CD14-positive monocyte (primary cell): ENCODE results near the gene PLD1. TPM values are rescaled to one million over a fixed set of nuclear protein-coding genes. Genes with fewer than 3 reads are reported as not detected.

Experiments
- DNase-seq, 3 donors: peaks; one replicate each; pipeline ENCODE4 v3.0.0-alpha.2; 2011 to 2022
- H2AFZ ChIP-seq: 2 replicates; pipeline ENCODE4 v1.6.0; 2012; ENCODE audit warnings: mild to moderate bottlenecking, low read depth, low read length, inconsistent platforms; ENCODE audit not compliant: insufficient read depth, poor library complexity, severe bottlenecking
- H3K27ac ChIP-seq, 2 donors: 1 replicate in 1 of 2; 2 replicates in 1 of 2; pipeline ENCODE4 v1.5.1; 2012 to 2013; ENCODE audit warnings: low read length in 2 of 2, control low read depth in 1 of 2, inconsistent platforms in 1 of 2, low read depth in 1 of 2, mild to moderate bottlenecking in 1 of 2
- H3K27me3 ChIP-seq, 2 donors: one replicate each; pipeline versions ENCODE4 v1.6.0 to v1.6.1; 2011 to 2013; ENCODE audit warnings: low read length in 2 of 2; ENCODE audit not compliant: control insufficient read depth in 2 of 2, insufficient read depth in 2 of 2
- H3K36me3 ChIP-seq, 2 donors: replicated peaks in 1 of 2; 1 replicate in 1 of 2; 2 replicates in 1 of 2; pipeline versions ENCODE4 v1.5.1 to v1.6.1; 2012 to 2013; ENCODE audit warnings: low read length in 2 of 2, control low read depth in 1 of 2, inconsistent platforms in 1 of 2, mild to moderate bottlenecking in 1 of 2; ENCODE audit not compliant: insufficient read depth in 2 of 2, control insufficient read depth in 1 of 2
- H3K4me1 ChIP-seq, 2 donors: 1 replicate in 1 of 2; 2 replicates in 1 of 2; pipeline versions ENCODE4 v1.5.1 to v1.6.1; 2012 to 2013; ENCODE audit warnings: low read length in 2 of 2, control low read depth in 1 of 2, inconsistent platforms in 1 of 2, mild to moderate bottlenecking in 1 of 2, moderate library complexity in 1 of 2; ENCODE audit not compliant: insufficient read depth in 2 of 2, control insufficient read depth in 1 of 2
- H3K4me2 ChIP-seq: replicated peaks from 2 replicates; pipeline ENCODE3; 2012; ENCODE audit warnings: low read length, moderate library complexity, mild to moderate bottlenecking; ENCODE audit not compliant: poor library complexity, severe bottlenecking; ENCODE audit errors: extremely low read depth
- H3K4me3 ChIP-seq, 3 experiments: fragments of 200-600 bp in 1 of 3; sonication (generic) in 1 of 3; replicated peaks in 1 of 3; 1 replicate in 2 of 3; 2 replicates in 1 of 3; pipeline ENCODE4 v1.5.1; 2011 to 2013; ENCODE audit warnings: low read length in 3 of 3, mild to moderate bottlenecking in 3 of 3, control low read depth in 2 of 3, low read depth in 2 of 3, inconsistent platforms in 1 of 3, moderate library complexity in 1 of 3
- H3K79me2 ChIP-seq: 2 replicates; pipeline ENCODE4 v1.6.0; 2012; ENCODE audit warnings: mild to moderate bottlenecking, control low read depth, inconsistent platforms, low read length, moderate library complexity; ENCODE audit not compliant: insufficient read depth
- H3K9ac ChIP-seq: 2 replicates; pipeline ENCODE4 v1.6.0; 2017; ENCODE audit warnings: low read length, mild to moderate bottlenecking; ENCODE audit not compliant: insufficient read depth, poor library complexity, severe bottlenecking
- H3K9me3 ChIP-seq, 2 donors: replicated peaks in 1 of 2; 1 replicate in 1 of 2; 2 replicates in 1 of 2; pipeline versions ENCODE4 v1.5.1 to v1.6.1; 2012 to 2013; ENCODE audit warnings: low read length in 2 of 2, control low read depth in 1 of 2; ENCODE audit not compliant: control insufficient read depth in 1 of 2, insufficient read depth in 1 of 2
- H4K20me1 ChIP-seq: 2 replicates; pipeline ENCODE4 v1.6.0; 2012; ENCODE audit warnings: mild to moderate bottlenecking, low read length, control low read depth, moderate library complexity; ENCODE audit not compliant: insufficient read depth
- H3K27ac Mint-ChIP-seq, 7 donors: one replicate each; pipeline ENCODE4 v1.8.0; 2020; ENCODE audit warnings: mild to moderate bottlenecking in 7 of 7, mixed read lengths in 7 of 7, moderate library complexity in 6 of 7, inconsistent platforms in 2 of 7
- H3K27me3 Mint-ChIP-seq, 3 donors: one replicate each; pipeline ENCODE4 v1.8.0; 2021 to 2022; ENCODE audit warnings: low read depth in 3 of 3, mild to moderate bottlenecking in 3 of 3, mixed read lengths in 3 of 3, moderate library complexity in 3 of 3, inconsistent platforms in 1 of 3
- H3K36me3 Mint-ChIP-seq, 2 donors: one replicate each; pipeline ENCODE4 v1.8.0; 2020; ENCODE audit warnings: mixed read lengths in 2 of 2, inconsistent platforms in 1 of 2, mild to moderate bottlenecking in 1 of 2
- H3K4me1 Mint-ChIP-seq: one replicate; pipeline ENCODE4 v1.8.0; 2020; ENCODE audit warnings: mild to moderate bottlenecking, mixed read lengths
- H3K4me3 Mint-ChIP-seq, 2 donors: one replicate each; pipeline ENCODE4 v1.8.0; 2020; ENCODE audit warnings: mild to moderate bottlenecking in 2 of 2, mixed read lengths in 2 of 2, moderate library complexity in 1 of 2
- H3K9me3 Mint-ChIP-seq, 7 donors: one replicate each; pipeline ENCODE4 v1.8.0; 2020 to 2022; ENCODE audit warnings: mixed read lengths in 7 of 7, mild to moderate bottlenecking in 6 of 7, moderate library complexity in 6 of 7, inconsistent platforms in 2 of 7
- CTCF ChIP-seq: fragments of 200-600 bp; IDR thresholded peaks from one replicate; pipeline ENCODE4 v1.8.0; 2022; ENCODE audit warnings: antibody characterized with exemption, mild to moderate bottlenecking
- WGBS: methylation state at CpG from one replicate; pipeline ENCODE4 v1.1.5; 2013; ENCODE audit warnings: missing lambda C conversion rate; ENCODE audit not compliant: insufficient coverage; 5-methylcytosine and 5-hydroxymethylcytosine counted together
- intact Hi-C, 2 donors: fragments of 100-400 bp; cut with micrococcal nuclease; formaldehyde crosslinking; loops; one replicate each; pipeline versions ENCODE4 v1.15.0 to v1.15.1; 2023
- polyA plus RNA-seq, 3 donors: library from polyadenylated mRNA; depleted of rRNA in 1 of 3; unstranded in 2 of 3; stranded (reverse) in 1 of 3; fragments of 300-500 nt in 2 of 3; fragments of >200 nt in 1 of 3; fragmentation: Illumina TruSeq in 2 of 3; gene quantifications; 1 replicate in 2 of 3; 2 replicates in 1 of 3; pipeline ENCODE4 v1.2.3, GENCODE V29; 2012 to 2021

PLD1 gene
- polyA plus RNA-seq, 3 donors: 5.1 to 7.9 (median 5.8) TPM

- H3K27me3 Mint-ChIP-seq: peaks cover 0 to 2% (median 0%) of the 10 kb centered on the region in 3 donors
- Histone ChIP-seq H3K36me3 (peaks cover 27 to 60% of the 10 kb centered on the region in 2 donors), H3K9me3 (peaks cover 4 to 6% of the 10 kb centered on the region in 2 donors), H3K9ac (no peak overlapping the region), H4K20me1 (no peaks in the 10 kb centered on the region), H3K79me2 (no peaks in the 10 kb centered on the region), H3K4me1 (no peaks in the 10 kb centered on the region), H2AFZ (no peak overlapping the region), H3K4me3 (no peak overlapping the region), H3K27me3 (no peaks in the 10 kb centered on the region), H3K4me2 (no peak overlapping the region), H3K27ac (no peak overlapping the region)
- peak; percentile 31 for TF ChIP-seq CTCF
- intact Hi-C loops: no loop called here
- peaks cover 68 to 73% of the 10 kb centered on the region in 2 donors for H3K36me3 Mint-ChIP-seq
- H3K27ac Mint-ChIP-seq: no peak overlapping the region
- DNase-seq: peak in 2 of 3 donors; percentile 5 to 24
- H3K4me1 Mint-ChIP-seq: peaks cover 3% of the 10 kb centered on the region
- H3K9me3 Mint-ChIP-seq: peaks cover 4 to 16% (median 9%) of the 10 kb centered on the region in 7 donors
- H3K4me3 Mint-ChIP-seq: no peak overlapping the region
- WGBS: 60% methylated on average over 1 of the region's 2 CpGs
These were observed 106.3 kb downstream of the PLD1 start for GRCh38 chr3:171704002-171704401.

- Mint-ChIP-seq H3K4me1 (peaks cover 3% of the 10 kb centered on the region), H3K9me3 (peaks cover 4 to 16% (median 9%) of the 10 kb centered on the region in 7 donors), H3K4me3 (no peak overlapping the region), H3K36me3 (peaks cover 68 to 70% of the 10 kb centered on the region in 2 donors), H3K27ac (no peak overlapping the region), H3K27me3 (peaks cover 0 to 2% (median 0%) of the 10 kb centered on the region in 3 donors)
- Histone ChIP-seq H3K9me3 (peaks cover 4 to 6% of the 10 kb centered on the region in 2 donors), H4K20me1 (no peaks in the 10 kb centered on the region), H2AFZ (no peak overlapping the region), H3K9ac (no peak overlapping the region), H3K4me2 (no peak overlapping the region), H3K4me1 (no peaks in the 10 kb centered on the region), H3K79me2 (no peaks in the 10 kb centered on the region), H3K4me3 (no peak overlapping the region), H3K27me3 (no peaks in the 10 kb centered on the region), H3K27ac (no peak overlapping the region), H3K36me3 (peaks cover 24 to 57% of the 10 kb centered on the region in 2 donors)
- no peak for TF ChIP-seq CTCF
- no CpG with 5 or more reads among the region's 2 CpGs for WGBS
- intact Hi-C loops: no loop called here
- no peak for DNase-seq
These were observed 107.1 kb downstream of the PLD1 start for GRCh38 chr3:171703144-171703543.
